Measurements from ENCODE around the gene ZNF862. TPM values are rescaled to one million over a fixed set of nuclear protein-coding genes. Genes with fewer than 3 reads are reported as not detected.
"Not testable (repeated sequence)": the region's sequence is repeated elsewhere in the genome, so short reads cannot be mapped to it uniquely, and the experiment has no call there.

Gene ZNF862
- total RNA-seq, 1 donor from 2014 or later = 10.6 TPM

GRCh38 chr7:149824748-149825566, 13.2 kb upstream of the ZNF862 start:
- DNase-seq (ENCODE audit: low spot score) = no peak

GRCh38 chr7:149825567-149826343, 12.4 kb upstream of the ZNF862 start:
- DNase-seq (ENCODE audit: low spot score) = no peak

- DNase-seq (ENCODE audit: low spot score) = no peak
Measured at GRCh38 chr7:149826344-149827088, 11.7 kb upstream of the ZNF862 start.

- DNase-seq (ENCODE audit: low spot score) = no peak
Measured at GRCh38 chr7:149827089-149827981, 10.8 kb upstream of the ZNF862 start.

- no peak for DNase-seq (ENCODE audit: low spot score)
Measured at GRCh38 chr7:149828357-149829309, 9.5 kb upstream of the ZNF862 start.

GRCh38 chr7:149830527-149830926, 7.6 kb upstream of the ZNF862 start:
- DNase-seq (ENCODE audit: low spot score) = not testable (repeated sequence)

GRCh38 chr7:149830997-149831740, 7.0 kb upstream of the ZNF862 start:
- no peak for DNase-seq (ENCODE audit: low spot score)

- no peak for DNase-seq (ENCODE audit: low spot score)
Measured at GRCh38 chr7:149831741-149832219, 6.4 kb upstream of the ZNF862 start.

GRCh38 chr7:149832332-149833041, 5.7 kb upstream of the ZNF862 start:
- DNase-seq (ENCODE audit: low spot score) = no peak

GRCh38 chr7:149833495-149834130, 4.6 kb upstream of the ZNF862 start:
- DNase-seq (ENCODE audit: low spot score) = no peak

- no peak for DNase-seq (ENCODE audit: low spot score)
Measured at GRCh38 chr7:149834601-149835000, 3.6 kb upstream of the ZNF862 start.

GRCh38 chr7:149836434-149836833, 1.7 kb upstream of the ZNF862 start:
- DNase-seq (ENCODE audit: low spot score) = no peak

GRCh38 chr7:149837564-149838223, 481 bp upstream of the ZNF862 start:
- DNase-seq (ENCODE audit: low spot score) = no peak

GRCh38 chr7:149838992-149839408, 825 bp downstream of the ZNF862 start:
- peak; percentile 36 for DNase-seq (ENCODE audit: low spot score)

- no peak for DNase-seq (ENCODE audit: low spot score)
Measured at GRCh38 chr7:149839933-149840332, 1.8 kb downstream of the ZNF862 start.

- DNase-seq (ENCODE audit: low spot score) = no peak
Measured at GRCh38 chr7:149843566-149843965, 5.4 kb downstream of the ZNF862 start.

GRCh38 chr7:149844445-149844844, 6.3 kb downstream of the ZNF862 start:
- no peak for DNase-seq (ENCODE audit: low spot score)

All from umbilical cord (tissue), 2 donors.